Caco-2 (cell line): ENCODE data around the gene USP13. TPM values are rescaled to one million over a fixed set of nuclear protein-coding genes. Genes with fewer than 3 reads are reported as not detected.

ENCODE experiments used
- BruUV-seq: library from RNA; stranded (reverse); fragments of 400-500 nt; replicated peaks from 2 replicates; lab custom pipeline; 2021; lab: Mats Ljungman, UMichigan
- CTCF ChIA-PET: fragments of 300-600 bp; sonication (Branson Sonifier 250); formaldehyde crosslinking; loops from one replicate; lab custom pipeline; 2022; ENCODE audit warnings: antibody characterized with exemption; lab: Charles Lee
- POLR2A ChIA-PET: fragments of 300-600 bp; sonication (Branson Sonifier 250); formaldehyde crosslinking; loops from one replicate; lab custom pipeline; 2022; ENCODE audit warnings: antibody characterized with exemption; lab: Charles Lee
- DNase-seq, 2 experiments: peaks; one replicate each; pipeline versions ENCODE4 v3.0.0 to v3.0.0-alpha.2; 2020 to 2022
- H3K27me3 ChIP-seq: replicated peaks from 2 replicates; pipeline ENCODE4 v1.6.0; 2011; ENCODE audit warnings: low read length; ENCODE audit not compliant: control insufficient read depth, insufficient read depth
- H3K36me3 ChIP-seq: 2 replicates; pipeline ENCODE4 v1.5.1; 2011; ENCODE audit warnings: low read length; ENCODE audit not compliant: control insufficient read depth, insufficient read depth
- H3K4me1 ChIP-seq: fragments of 250-450 bp; sonication (Bioruptor Pico); 2 replicates; pipeline ENCODE4 v1.5.1; 2020; ENCODE audit warnings: mild to moderate bottlenecking
- H3K4me3 ChIP-seq: 2 replicates; pipeline ENCODE4 v1.5.1; 2011; ENCODE audit warnings: low read depth, mild to moderate bottlenecking, control low read depth, low read length
- H3K9me3 ChIP-seq: fragments of 250-450 bp; sonication (Bioruptor Pico); 2 replicates; pipeline ENCODE4 v1.5.1; 2020; ENCODE audit warnings: mild to moderate bottlenecking, moderate library complexity
- H3K27ac Mint-ChIP-seq: one replicate; pipeline ENCODE4 v1.8.0; 2022; ENCODE audit warnings: mixed read lengths; ENCODE audit not compliant: unreplicated experiment
- H3K27me3 Mint-ChIP-seq: one replicate; pipeline ENCODE4 v1.8.0; 2022; ENCODE audit warnings: mixed read lengths; ENCODE audit not compliant: insufficient read depth, unreplicated experiment
- H3K36me3 Mint-ChIP-seq: one replicate; pipeline ENCODE4 v1.8.0; 2022; ENCODE audit warnings: mild to moderate bottlenecking, mixed read lengths; ENCODE audit not compliant: insufficient read depth, unreplicated experiment
- H3K4me1 Mint-ChIP-seq: one replicate; pipeline ENCODE4 v1.8.0; 2022; ENCODE audit warnings: low read depth, mixed read lengths; ENCODE audit not compliant: unreplicated experiment
- H3K4me3 Mint-ChIP-seq: one replicate; pipeline ENCODE4 v1.8.0; 2022; ENCODE audit warnings: mild to moderate bottlenecking, moderate library complexity, mixed read lengths; ENCODE audit not compliant: unreplicated experiment
- H3K9me3 Mint-ChIP-seq: one replicate; pipeline ENCODE4 v1.8.0; 2022; ENCODE audit warnings: mixed read lengths; ENCODE audit not compliant: unreplicated experiment
- CTCF ChIP-seq, 2 experiments: fragments of 200-600 bp in 1 of 2; IDR thresholded peaks; 1 replicate in 1 of 2; 2 replicates in 1 of 2; pipeline versions ENCODE4 v1.5.1 to v1.8.0; 2011 to 2022; ENCODE audit warnings: antibody characterized with exemption in 1 of 2, control low read depth in 1 of 2, inconsistent platforms in 1 of 2, low read depth in 1 of 2, low read length in 1 of 2, mild to moderate bottlenecking in 1 of 2, moderate library complexity in 1 of 2; ENCODE audit not compliant: insufficient read depth in 1 of 2, severe bottlenecking in 1 of 2, unreplicated experiment in 1 of 2
- intact Hi-C: fragments of 100-400 bp; cut with micrococcal nuclease; formaldehyde crosslinking; loops from one replicate; pipeline ENCODE4 v1.10.0; 2022; ENCODE audit not compliant: unreplicated experiment
- total RNA-seq: library from RNA; stranded (reverse); gene quantifications from 2 replicates; pipeline ENCODE4 v1.2.3, GENCODE V29; 2022

USP13 gene
- total RNA-seq, 1 experiment from 2014 or later: 16.2 TPM

- ChIA-PET CTCF (no interaction called here), POLR2A (no interaction called here)
- Mint-ChIP-seq H3K9me3 (no peaks in the 10 kb centered on the region), H3K36me3 (no peaks in the 10 kb centered on the region), H3K4me3 (no peak overlapping the region), H3K27me3 (no peaks in the 10 kb centered on the region), H3K4me1 (peaks cover 6% of the 10 kb centered on the region), H3K27ac (no peak overlapping the region)
- intact Hi-C loops: no loop called here
- no peak for DNase-seq
- Histone ChIP-seq H3K4me1 (peaks cover 23% of the 10 kb centered on the region), H3K4me3 (no peak overlapping the region), H3K27me3 (no peaks in the 10 kb centered on the region), H3K36me3 (no peaks in the 10 kb centered on the region), H3K9me3 (no peaks in the 10 kb centered on the region)
- no peak for TF ChIP-seq CTCF (IDR thresholded peaks at IDR 0.05; ENCODE audit: insufficient read depth in 1 of 2, low read depth in 1 of 2, low read length in 1 of 2, severe bottlenecking in 1 of 2, unreplicated experiment in 1 of 2)
- no TSS peak for BruUV-seq
These were observed 6.7 kb upstream of the USP13 start for GRCh38 chr3:179646177-179646576.

GRCh38 chr3:179651687-179652446 is 973 bp upstream of the USP13 start:
- peak overlapping the region; percentile 99 for H3K4me3 ChIP-seq
- ChIA-PET POLR2A (interaction anchor here (0.7 to 1.0 kb wide), 3 partner anchors 8 to 89 kb away, joined by 3 read pairs; partner anchors contain the start of genes ACTL6A, MRPL47 and NDUFB5), CTCF (interaction anchor here (0.6 kb wide), 1 partner anchor 8 kb away, joined by 3 read pairs; no protein-coding TSS in a partner anchor)
- peak overlapping the region; percentile 57 for H3K27ac Mint-ChIP-seq
- H3K36me3 ChIP-seq: no peaks in the 10 kb centered on the region
- H3K9me3 ChIP-seq: no peaks in the 10 kb centered on the region
- H3K27me3 ChIP-seq: no peaks in the 10 kb centered on the region
- intact Hi-C loops: loop anchor here (10.0 kb wide), 1 partner anchor 83 kb away; no protein-coding TSS in a partner anchor
- H3K4me3 Mint-ChIP-seq: peak overlapping the region; percentile 94
- H3K4me1 Mint-ChIP-seq: peaks cover 15% of the 10 kb centered on the region
- peaks cover 6% of the 10 kb centered on the region for H3K36me3 Mint-ChIP-seq
- no peak for DNase-seq
- TSS peak; percentile 62 for BruUV-seq
- no peaks in the 10 kb centered on the region for H3K27me3 Mint-ChIP-seq
- no peaks in the 10 kb centered on the region for H3K9me3 Mint-ChIP-seq
- TF ChIP-seq CTCF (IDR thresholded peaks at IDR 0.05; ENCODE audit: insufficient read depth in 1 of 2, low read depth in 1 of 2, low read length in 1 of 2, severe bottlenecking in 1 of 2, unreplicated experiment in 1 of 2): no peak
- H3K4me1 ChIP-seq: no peaks in the 10 kb centered on the region; the same call in 1 of the 2 replicates

GRCh38 chr3:179653096-179653797 is 407 bp downstream of the USP13 start:
- ChIA-PET CTCF (interaction anchor here (1.0 kb wide), 1 partner anchor 9 kb away, joined by 4 read pairs; no protein-coding TSS in a partner anchor), POLR2A (interaction anchor here (0.6 kb wide), 1 partner anchor 25 kb away, joined by 4 read pairs; no protein-coding TSS in a partner anchor)
- no peaks in the 10 kb centered on the region for H3K36me3 ChIP-seq
- H3K9me3 ChIP-seq: no peaks in the 10 kb centered on the region
- DNase-seq: peak; percentile 80 to 82
- Mint-ChIP-seq H3K27me3 (no peaks in the 10 kb centered on the region), H3K27ac (peak overlapping the region; percentile 81), H3K36me3 (peaks cover 6% of the 10 kb centered on the region), H3K9me3 (no peaks in the 10 kb centered on the region), H3K4me3 (peak overlapping the region; percentile 94), H3K4me1 (peaks cover 18% of the 10 kb centered on the region)
- no peaks in the 10 kb centered on the region; the same call in 1 of the 2 replicates for H3K4me1 ChIP-seq
- intact Hi-C loops: loop anchor here (1.0 to 10.0 kb wide), 2 partner anchors 28 to 82 kb away; no protein-coding TSS in a partner anchor
- peak in 1 of 2 experiments; percentile 10 for TF ChIP-seq CTCF (IDR thresholded peaks at IDR 0.05; ENCODE audit: insufficient read depth in 1 of 2, low read depth in 1 of 2, low read length in 1 of 2, severe bottlenecking in 1 of 2, unreplicated experiment in 1 of 2)
- no TSS peak for BruUV-seq
- no peaks in the 10 kb centered on the region for H3K27me3 ChIP-seq
- peak overlapping the region; percentile 99 for H3K4me3 ChIP-seq
